GM19239 (cell line): ENCODE data around the gene ZNF598.

Experiments
- DNase-seq: peaks from one replicate; pipeline ENCODE4 v3.0.0; 2011; ENCODE audit warnings: low spot score; ENCODE audit not compliant: insufficient read length
- FAIRE-seq: peaks from 2 replicates; lab custom pipeline; 2011; peaks lifted over from hg19 to GRCh38; lab: Jason Lieb, UNC

Gene ZNF598

GRCh38 chr16:2008631-2009163 lies 924 bp downstream of the ZNF598 start:
- DNase-seq (no peak), FAIRE-seq (no peak)

DNA sequence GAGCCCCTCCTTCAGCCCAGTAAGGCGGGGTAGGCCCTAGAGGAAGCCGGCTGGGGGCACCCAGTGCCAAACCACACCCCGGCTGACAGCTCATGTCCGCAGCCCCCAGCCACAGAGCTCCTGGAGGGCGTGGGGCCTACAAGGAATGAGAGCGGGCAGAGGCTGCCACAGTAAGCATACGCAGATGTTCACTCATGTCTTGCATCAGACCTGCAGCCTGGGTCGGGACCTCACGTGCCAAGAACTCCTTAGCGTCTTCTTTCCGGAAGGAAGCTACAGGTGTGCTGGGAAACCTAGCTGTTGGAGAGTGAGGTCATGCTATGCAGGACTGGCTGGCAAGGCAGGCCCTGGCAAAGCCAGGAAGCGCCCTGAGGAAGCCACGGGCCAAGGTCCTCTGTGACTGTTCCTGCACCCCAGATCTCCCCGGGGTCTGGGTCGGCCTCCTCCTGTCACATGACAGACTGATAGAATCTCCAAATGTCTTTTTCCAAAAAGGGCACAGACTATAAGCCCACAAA lies 1.6 kb downstream of the ZNF598 start:
- no peak for DNase-seq
- no peak for FAIRE-seq

- FAIRE-seq (no peak), DNase-seq (no peak)
These were observed 2.4 kb downstream of the ZNF598 start for GRCh38 chr16:2007081-2007836.

DNA sequence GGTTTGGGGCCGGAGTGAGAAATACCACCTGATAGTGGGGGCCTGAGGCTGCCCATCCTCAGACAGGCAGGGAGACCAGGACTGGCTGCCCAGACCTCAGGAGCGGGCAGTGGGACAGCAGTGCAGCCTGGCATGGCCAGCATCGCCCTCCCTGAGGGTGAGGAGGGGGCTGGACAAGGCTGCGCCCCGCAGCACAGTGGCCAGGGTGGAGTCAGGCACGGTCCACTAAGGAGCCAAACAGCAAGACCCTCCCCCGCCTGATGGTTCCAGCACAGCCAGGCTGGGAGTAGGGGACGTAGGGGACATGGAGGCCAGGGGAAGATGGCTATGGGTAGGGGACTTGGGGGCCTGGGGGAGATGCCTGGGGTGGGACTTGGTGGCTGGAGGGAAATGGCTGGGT lies 3.3 kb downstream of the ZNF598 start:
- FAIRE-seq, result no peak
- DNase-seq, result no peak

GRCh38 chr16:2005646-2006045 lies 4.0 kb downstream of the ZNF598 start:
- DNase-seq (no peak), FAIRE-seq (no peak)

DNA sequence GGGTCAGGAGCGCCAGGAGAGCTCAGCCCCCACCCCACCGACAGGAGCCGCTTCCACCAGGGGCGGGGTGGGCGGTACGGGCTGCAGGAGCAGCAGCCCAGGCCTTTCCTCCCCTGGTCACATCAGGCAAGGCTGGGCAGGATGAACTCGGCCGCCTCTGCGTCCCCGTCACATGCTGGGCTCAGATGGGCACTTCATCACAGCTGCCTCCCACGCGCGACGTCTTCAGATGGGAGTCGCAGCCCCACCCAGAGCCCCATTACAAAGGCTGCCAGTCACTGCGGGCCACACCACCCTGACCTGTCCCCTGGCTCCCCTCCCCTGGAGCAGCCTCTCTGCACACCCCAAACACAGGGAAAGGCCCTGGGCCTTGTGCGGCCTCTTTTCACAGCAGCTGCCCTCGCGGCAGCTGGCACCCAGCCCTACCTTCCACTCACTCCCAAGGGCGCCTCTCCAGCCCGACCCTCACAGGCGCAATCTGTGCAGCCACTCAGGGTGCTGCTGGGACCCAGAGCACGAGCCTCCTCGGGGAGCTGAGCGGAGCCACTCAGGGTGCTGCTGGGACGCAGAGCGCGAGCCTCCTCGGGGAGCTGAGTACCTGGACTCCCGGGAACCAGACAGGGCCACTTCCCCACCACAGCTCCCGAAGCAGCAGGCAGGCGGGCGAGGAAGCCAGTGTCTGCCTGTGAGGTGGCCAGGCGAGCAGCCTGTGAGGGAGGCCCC lies 4.7 kb downstream of the ZNF598 start:
- FAIRE-seq (no peak), DNase-seq (no peak)

DNA sequence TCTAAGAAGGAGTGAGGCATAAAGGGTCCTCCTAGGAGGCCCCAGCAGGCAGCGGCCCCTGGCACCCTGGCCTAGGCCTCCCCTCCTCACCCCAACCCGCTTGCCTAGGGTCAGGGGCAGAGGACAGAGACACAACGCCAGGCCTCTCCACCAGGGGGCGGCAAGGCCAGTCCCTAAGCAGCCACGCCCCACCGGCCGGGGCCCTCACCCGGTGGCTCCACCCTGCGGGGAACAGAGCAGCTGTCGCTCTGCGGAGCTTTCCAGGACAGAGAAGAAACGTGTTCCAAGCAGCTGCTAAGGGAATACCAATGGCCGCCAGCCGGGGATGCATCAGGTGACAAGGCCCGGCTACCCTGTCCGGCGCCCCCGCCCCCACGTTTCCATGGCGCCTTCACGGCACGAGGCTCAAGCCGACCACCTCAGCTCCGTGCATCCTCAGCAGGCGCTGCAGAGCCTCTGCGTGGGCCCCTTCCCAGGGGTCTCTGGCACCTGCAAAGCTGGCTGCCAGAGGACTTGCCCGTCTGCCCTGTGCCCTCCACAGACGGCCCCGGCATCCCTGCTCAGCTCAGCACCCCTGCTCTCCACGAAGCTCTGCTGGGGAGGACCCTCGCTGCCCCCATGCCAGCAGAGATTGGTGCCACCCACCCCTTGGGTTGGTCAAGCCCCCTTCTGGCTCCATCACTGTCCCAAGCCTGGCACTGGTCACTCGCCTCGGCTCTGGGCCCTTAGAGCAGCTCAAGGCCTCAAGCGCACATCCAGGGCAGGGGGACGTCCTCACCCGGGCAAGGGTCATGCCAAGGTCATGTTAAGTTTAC lies 5.6 kb downstream of the ZNF598 start:
- DNase-seq, result peak; percentile 99
- peak; percentile 97 for FAIRE-seq

GRCh38 chr16:2003231-2003826 lies 6.3 kb downstream of the ZNF598 start:
- no peak for DNase-seq

DNA sequence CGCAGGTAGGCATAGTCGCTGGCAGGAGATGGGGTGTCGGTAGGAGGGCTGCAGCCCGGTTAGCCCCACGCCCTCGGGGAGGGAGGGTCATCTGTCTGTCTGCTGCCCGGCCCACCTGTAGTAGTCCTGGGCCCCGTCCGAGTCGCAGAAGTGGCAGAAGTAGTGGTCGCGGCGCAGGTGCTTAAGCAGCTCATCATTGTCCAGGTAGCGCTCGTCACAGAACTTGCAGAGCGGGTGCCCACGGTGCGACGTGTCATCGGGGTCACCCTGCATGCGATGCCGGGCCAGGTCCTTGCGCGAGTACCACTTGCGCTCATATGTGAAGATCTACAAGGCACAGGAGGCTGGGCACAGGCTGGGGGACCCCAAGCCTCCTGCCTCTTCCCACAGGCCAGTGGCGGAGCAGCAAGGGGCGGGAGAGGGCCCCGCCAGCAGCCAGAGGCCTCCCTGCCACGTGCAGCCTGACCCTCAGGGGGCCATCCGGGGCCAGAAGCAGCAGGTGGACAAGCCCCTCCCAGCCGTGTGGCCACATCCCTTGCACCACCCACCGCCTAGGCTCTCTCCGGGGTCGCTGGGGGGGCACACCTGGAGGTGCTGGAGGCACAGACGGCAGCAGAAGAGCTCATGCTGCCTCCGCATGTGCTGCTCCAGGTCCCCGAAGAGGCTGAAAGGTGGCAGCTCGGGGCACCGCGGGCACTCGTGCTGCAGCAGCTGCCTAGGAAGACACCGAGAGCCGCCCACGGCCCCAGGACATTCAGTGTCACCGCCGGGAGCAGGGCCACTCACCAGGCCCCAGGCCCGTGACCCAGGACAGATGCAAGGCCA lies 7.0 kb downstream of the ZNF598 start:
- no peak for FAIRE-seq

More at GRCh38 chr16:2003231-2003826, 6.3 kb downstream of the ZNF598 start:
- no peak for FAIRE-seq

DNA sequence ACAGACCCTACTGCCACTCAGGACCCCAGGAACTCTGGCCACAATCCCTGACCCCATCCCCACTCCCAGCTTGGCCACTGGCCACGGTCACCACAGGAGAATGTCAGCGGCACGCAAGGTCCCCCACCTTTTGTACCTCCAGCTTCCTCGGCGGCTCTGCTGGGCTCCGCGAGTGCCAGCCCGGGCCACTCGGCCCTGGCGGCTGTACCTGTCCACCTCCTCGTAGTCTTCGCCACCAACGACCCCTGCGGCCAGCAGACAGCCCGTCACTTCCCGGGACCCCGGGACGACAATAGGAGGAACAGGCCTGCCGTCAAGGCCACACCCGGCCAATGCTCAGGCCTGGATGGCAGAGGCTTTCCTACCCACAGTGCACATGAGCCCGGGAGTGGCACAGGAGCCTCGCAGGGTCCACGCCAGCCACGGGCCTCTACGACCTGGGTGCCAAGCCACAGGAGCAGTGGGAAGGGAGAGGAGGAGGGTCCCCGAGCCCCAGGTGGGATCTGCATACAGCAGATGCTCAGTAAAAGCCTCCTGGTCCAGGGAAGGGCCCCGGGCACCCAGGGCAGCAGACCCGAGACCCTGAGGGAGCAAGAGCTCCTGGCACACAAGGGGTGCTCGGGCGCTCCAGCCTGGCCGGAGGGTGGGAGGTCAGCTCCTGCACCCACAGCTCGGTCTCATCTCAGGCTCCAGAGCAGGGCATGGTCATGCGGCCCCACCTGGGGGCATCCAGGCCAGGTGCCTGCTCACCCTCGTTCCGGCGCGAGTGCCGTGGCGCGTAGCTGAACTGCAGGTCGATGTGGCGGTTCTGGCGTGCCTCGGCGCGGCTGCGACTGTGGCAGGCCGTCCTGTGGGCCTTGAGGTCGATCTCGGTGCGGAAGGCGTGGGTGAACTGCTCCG lies 7.9 kb downstream of the ZNF598 start:
- FAIRE-seq, result no peak
- DNase-seq, result no peak

More for the DNA sequence above, 7.0 kb downstream of the ZNF598 start:
- DNase-seq, result no peak

- no peak for FAIRE-seq
- no peak for DNase-seq
These were observed 8.6 kb downstream of the ZNF598 start for GRCh38 chr16:2001035-2001434.

DNA sequence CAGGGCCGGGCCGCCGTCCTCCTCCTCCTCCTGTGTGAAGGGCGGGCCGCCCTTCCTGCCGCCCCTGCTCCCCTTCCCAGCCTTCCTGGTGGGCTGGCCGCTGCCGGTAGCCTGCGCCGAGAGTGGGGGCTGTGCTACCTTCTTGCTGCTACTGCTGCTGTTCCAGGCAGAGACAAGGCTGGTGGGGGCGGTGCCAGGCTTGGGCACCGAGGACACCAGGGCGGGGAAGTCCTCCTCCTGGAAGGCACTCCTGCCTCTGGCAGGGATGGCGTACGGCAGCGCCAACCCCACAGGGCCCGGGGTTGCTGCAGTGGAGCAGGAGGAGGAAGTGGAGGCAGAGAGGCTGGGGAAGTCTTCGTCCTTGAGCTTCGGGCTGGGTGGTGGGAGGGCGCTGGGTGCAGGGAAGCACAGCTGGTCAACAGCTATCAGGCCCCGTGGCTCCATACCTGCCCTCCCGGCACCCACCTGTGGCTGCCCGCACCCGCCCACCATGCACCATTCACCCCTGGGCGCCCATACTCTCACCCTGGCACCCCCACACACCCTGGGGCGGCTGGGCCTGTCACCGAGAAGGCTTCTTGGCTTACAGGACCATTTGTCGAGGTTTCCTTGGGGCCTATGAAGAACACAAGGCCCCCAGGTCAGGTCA lies 9.6 kb downstream of the ZNF598 start:
- FAIRE-seq, result no peak
- DNase-seq, result no peak

DNA sequence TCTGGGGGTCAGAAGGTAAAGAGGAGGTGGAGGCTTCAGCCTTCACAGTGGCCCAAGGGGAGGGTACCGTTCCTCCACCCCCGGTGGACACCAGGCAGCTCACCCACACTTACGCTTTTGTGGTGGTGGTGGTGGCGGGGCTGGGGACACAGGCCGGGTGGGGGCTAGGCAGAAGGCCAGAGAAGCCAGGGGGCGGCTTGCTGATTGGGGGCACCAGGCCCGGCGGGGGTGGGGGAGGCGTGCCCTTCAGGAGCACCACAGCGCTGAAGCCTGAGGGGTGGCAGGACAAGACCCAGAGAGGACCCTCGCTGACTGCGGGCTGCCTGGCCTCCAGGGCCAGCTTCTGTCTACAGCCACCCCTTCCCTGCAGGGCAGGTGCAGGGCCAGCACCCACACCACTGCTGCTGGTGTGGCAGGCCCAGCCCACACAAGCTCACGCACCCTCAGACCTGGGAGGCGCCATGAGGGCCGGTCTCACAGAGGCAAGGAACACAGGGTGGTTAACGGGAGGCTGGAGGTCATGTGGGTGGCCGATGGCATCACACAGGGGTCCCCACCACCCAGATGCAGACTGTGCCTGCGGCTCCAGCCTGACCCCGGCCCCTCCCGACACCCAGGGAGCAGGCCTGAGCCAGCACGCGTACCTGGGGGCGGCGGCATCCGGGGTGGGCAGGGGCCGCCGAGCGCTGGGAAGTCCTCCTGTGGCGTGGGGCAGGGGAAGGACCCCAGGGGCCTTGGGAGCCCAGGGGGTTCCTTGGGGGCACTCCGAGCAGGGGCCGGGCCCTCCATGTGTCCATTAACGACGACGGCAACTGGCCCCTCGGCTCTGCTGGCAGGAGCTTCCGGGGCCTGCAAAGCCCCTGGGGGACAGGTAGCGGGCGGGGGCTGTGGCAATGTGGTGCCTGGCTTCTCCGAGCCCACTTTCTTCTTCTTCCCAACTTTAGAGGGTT lies 10.5 kb downstream of the ZNF598 start:
- no peak for DNase-seq
- no peak for FAIRE-seq

DNA sequence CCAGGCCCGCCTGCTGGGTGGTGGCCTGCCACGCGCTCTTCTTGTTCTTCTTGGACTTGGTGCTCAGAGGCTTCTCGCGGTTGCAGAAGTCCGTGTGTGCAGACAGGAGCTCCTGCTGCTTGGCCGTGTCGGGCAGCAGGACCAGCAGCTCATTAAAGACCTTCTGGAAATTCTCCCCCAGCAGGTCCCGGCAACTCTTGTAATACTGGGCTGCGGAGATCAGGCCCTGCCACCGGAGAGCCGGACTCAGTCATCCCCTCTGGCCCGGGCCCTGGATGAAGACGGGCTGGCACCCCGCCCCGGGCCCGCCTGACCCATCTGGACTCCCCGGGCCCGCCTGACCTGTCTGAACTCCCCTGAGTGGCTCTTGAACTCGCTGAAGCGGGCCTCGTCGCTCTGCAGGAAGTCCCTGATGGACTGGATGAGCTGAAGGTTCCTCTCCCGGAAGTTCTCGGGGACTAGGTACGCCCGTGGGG lies 11.2 kb downstream of the ZNF598 start:
- no peak for DNase-seq

DNA sequence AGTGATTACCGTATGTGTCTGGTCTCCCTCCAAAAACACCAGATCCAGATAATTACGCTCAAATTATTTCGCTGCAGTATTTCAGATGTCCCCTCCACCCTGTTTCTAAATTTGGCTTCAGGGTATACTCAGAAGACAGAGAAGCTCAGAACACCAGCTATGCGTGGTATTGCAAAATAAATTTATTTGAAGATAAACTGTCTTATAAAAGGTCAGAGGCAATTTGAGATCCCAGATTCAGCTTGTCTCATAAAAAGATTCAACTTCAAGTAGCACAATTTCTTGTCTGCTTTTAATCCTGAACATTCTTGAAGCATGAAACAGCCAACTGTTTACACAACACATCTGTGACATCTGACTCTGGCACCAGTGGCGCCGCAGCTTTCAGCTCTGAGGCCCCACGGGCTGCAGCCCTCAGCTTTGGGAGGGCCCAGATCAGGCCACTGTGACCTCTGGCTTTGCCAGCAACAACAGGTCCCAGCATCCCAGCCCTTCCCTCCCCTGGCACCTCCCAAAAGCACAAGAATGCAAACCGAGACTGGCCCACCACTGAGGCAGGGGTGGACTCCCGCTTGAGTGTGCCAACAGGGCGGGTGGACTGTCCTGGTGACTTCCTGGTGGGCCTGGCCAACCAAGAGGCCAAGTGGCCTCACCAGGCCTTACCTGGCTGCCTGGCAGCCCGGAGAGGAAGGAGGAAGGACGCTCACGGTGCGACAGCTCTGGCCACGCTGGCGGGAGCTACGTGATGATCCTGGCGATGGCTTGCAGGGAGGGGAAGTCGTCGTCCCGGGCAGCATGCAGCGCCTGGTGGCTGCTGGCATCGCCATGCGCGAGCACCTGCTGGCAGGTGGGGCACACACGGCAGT lies 11.9 kb downstream of the ZNF598 start:
- DNase-seq, result no peak
- FAIRE-seq, result no peak

More for the DNA sequence above, 11.2 kb downstream of the ZNF598 start:
- no peak for FAIRE-seq
